SK-N-SH (cell line): ENCODE measurements around the gene QRFPR.

Experiments
- FOSL2 ChIP-seq: IDR thresholded peaks from 2 replicates; pipeline ENCODE4 v1.4.0; 2012; ENCODE audit warnings: low read depth, mild to moderate bottlenecking, moderate library complexity, borderline replicate concordance
- POLR2AphosphoS5 ChIP-seq: IDR thresholded peaks from 2 replicates; pipeline ENCODE4 v1.6.1; 2012; ENCODE audit warnings: low read depth, low read length
- REST ChIP-seq: IDR thresholded peaks from 2 replicates; pipeline ENCODE4 v1.6.1; 2012; ENCODE audit warnings: mild to moderate bottlenecking, low read depth, low read length, moderate library complexity
- SMC3 ChIP-seq: IDR thresholded peaks from 2 replicates; pipeline ENCODE4 v1.6.1; 2012; ENCODE audit warnings: low read depth, low read length, improper control_type of control experiment
- TAF1 ChIP-seq: IDR thresholded peaks from 2 replicates; pipeline ENCODE4 v1.6.1; 2012; ENCODE audit warnings: low read depth, mild to moderate bottlenecking, low read length, moderate library complexity, borderline replicate concordance

DNA sequence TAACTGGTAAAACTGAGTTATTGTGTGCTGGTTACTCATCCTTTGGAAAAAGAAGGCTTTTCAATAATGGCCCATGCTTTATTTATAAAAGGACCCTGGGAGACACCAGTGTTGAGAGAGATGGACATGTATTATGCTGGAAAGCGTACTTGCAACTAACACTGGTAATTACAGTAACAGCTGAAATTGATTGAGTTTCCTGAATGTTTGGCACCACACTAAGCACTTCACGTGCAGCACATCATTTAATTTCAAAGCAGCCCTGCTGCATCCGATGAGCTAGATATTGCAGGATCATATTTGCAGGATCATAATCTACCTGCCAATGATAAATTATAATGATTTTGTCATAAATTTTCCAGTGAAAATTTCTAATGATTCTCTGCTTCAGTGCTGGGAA is 81.5 kb downstream of the QRFPR start:
- no peak for TF ChIP-seq SMC3
- TF ChIP-seq POLR2AphosphoS5, result no peak
- TF ChIP-seq REST, result no peak
- no peak for TF ChIP-seq TAF1
- TF ChIP-seq FOSL2, result no peak
